ENCODE measurements around the gene MR1. TPM values are rescaled to one million over a fixed set of nuclear protein-coding genes. Genes with fewer than 3 reads are reported as not detected.
"Not testable (repeated sequence)": the region's sequence is repeated elsewhere in the genome, so short reads cannot be mapped to it uniquely, and the experiment has no call there.

Gene MR1
- total RNA-seq, 2 donors from 2014 or later = 19.6 to 30.0 TPM

- H3K27ac ChIP-seq = no peak overlapping the region
- no peaks in the 10 kb centered on the region for H3K4me1 ChIP-seq (ENCODE audit: control insufficient read depth in 1 of 2, low read depth in 2 of 2)
- H3K4me3 ChIP-seq = no peak overlapping the region
- peaks cover 13% of the 10 kb centered on the region for H3K36me3 ChIP-seq
- no peaks in the 10 kb centered on the region for H3K27me3 ChIP-seq (replicated peaks; ENCODE audit: insufficient read depth)
- ATAC-seq (ENCODE audit: insufficient number of reproducible peaks, low FRiP score, low read depth) (no peak), DNase-seq (ENCODE audit: low spot score) (no peak)
- no peaks in the 10 kb centered on the region for H3K9me3 ChIP-seq
- TF ChIP-seq, protein P1, sequence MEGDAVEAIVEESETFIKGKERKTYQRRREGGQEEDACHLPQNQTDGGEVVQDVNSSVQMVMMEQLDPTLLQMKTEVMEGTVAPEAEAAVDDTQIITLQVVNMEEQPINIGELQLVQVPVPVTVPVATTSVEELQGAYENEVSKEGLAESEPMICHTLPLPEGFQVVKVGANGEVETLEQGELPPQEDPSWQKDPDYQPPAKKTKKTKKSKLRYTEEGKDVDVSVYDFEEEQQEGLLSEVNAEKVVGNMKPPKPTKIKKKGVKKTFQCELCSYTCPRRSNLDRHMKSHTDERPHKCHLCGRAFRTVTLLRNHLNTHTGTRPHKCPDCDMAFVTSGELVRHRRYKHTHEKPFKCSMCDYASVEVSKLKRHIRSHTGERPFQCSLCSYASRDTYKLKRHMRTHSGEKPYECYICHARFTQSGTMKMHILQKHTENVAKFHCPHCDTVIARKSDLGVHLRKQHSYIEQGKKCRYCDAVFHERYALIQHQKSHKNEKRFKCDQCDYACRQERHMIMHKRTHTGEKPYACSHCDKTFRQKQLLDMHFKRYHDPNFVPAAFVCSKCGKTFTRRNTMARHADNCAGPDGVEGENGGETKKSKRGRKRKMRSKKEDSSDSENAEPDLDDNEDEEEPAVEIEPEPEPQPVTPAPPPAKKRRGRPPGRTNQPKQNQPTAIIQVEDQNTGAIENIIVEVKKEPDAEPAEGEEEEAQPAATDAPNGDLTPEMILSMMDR (IDR thresholded peaks at IDR 0.05) = no peak
Observed at GRCh38 chr1:181050922-181051321, 17.1 kb downstream of the MR1 start.

DNA sequence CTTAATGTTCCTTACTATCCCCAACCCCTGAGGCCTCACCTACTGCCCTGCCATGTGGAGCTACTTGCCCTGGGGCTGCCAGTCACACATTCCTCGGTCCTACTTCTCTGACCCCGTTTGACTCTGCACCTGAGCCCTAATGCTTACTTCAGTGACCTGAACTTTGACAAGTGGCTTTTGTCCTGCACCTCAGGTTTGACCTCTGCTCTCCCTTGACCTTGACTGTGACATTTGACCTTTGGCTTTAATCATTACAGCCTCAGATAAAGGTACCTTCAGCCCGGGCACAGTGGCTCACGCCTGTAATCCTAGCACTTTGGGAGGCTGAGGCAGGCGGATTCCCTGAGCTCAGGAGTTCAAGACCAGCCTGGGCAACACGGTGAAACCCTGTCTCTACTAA lies 22.8 kb downstream of the MR1 start:
- DNase-seq (ENCODE audit: low spot score) (no peak), ATAC-seq (ENCODE audit: insufficient number of reproducible peaks, low FRiP score, low read depth) (no peak)
- Histone ChIP-seq H3K36me3 (peaks cover 8% of the 10 kb centered on the region), H3K9me3 (no peaks in the 10 kb centered on the region), H3K4me3 (no peak overlapping the region), H3K27ac (peak overlapping the region in 1 of 2 donors; percentile 16), H3K4me1 (ENCODE audit: control insufficient read depth in 1 of 2, low read depth in 2 of 2) (peaks cover 0 to 7% of the 10 kb centered on the region in 2 donors), H3K27me3 (replicated peaks; ENCODE audit: insufficient read depth) (no peaks in the 10 kb centered on the region)
- TF ChIP-seq, protein P1 (IDR thresholded peaks at IDR 0.05) = no peak

- no peaks in the 10 kb centered on the region for H3K9me3 ChIP-seq
- TF ChIP-seq, protein P1 (IDR thresholded peaks at IDR 0.05) = no peak
- ATAC-seq (ENCODE audit: insufficient number of reproducible peaks, low FRiP score, low read depth) (no peak), DNase-seq (ENCODE audit: low spot score) (no peak)
- H3K36me3 ChIP-seq = peaks cover 7% of the 10 kb centered on the region
- H3K4me1 ChIP-seq (ENCODE audit: control insufficient read depth in 1 of 2, low read depth in 2 of 2) = peaks cover 0 to 7% of the 10 kb centered on the region in 2 donors
- no peaks in the 10 kb centered on the region for H3K27me3 ChIP-seq (replicated peaks; ENCODE audit: insufficient read depth)
- H3K4me3 ChIP-seq = no peak overlapping the region
- peak overlapping the region in 1 of 2 donors; percentile 16 for H3K27ac ChIP-seq
Observed at GRCh38 chr1:181057079-181057478, 23.3 kb downstream of the MR1 start.

GRCh38 chr1:181059435-181059834 lies 25.7 kb downstream of the MR1 start:
- H3K4me3 ChIP-seq = no peak overlapping the region
- H3K27ac ChIP-seq = no peak overlapping the region
- H3K9me3 ChIP-seq = no peaks in the 10 kb centered on the region
- no peaks in the 10 kb centered on the region for H3K27me3 ChIP-seq (replicated peaks; ENCODE audit: insufficient read depth)
- no peak for DNase-seq (ENCODE audit: low spot score)
- no peak for ATAC-seq (ENCODE audit: insufficient number of reproducible peaks, low FRiP score, low read depth)
- TF ChIP-seq, protein P1 (IDR thresholded peaks at IDR 0.05) = no peak
- H3K36me3 ChIP-seq = no peaks in the 10 kb centered on the region
- peaks cover 0 to 7% of the 10 kb centered on the region in 2 donors for H3K4me1 ChIP-seq (ENCODE audit: control insufficient read depth in 1 of 2, low read depth in 2 of 2)

- Histone ChIP-seq H3K27ac (no peak overlapping the region), H3K27me3 (replicated peaks; ENCODE audit: insufficient read depth) (no peaks in the 10 kb centered on the region), H3K36me3 (no peaks in the 10 kb centered on the region), H3K4me1 (ENCODE audit: control insufficient read depth in 1 of 2, low read depth in 2 of 2) (peaks cover 0 to 7% of the 10 kb centered on the region in 2 donors), H3K4me3 (no peak overlapping the region), H3K9me3 (no peaks in the 10 kb centered on the region)
- DNase-seq (ENCODE audit: low spot score) (no peak), ATAC-seq (ENCODE audit: insufficient number of reproducible peaks, low FRiP score, low read depth) (no peak)
- TF ChIP-seq, protein P1 (IDR thresholded peaks at IDR 0.05) = no peak
Observed at GRCh38 chr1:181060066-181060465, 26.3 kb downstream of the MR1 start.

GRCh38 chr1:181060947-181061346 lies 27.2 kb downstream of the MR1 start:
- not testable (repeated sequence) for H3K4me1 ChIP-seq (ENCODE audit: control insufficient read depth in 1 of 2, low read depth in 2 of 2); H3K4me3 ChIP-seq; H3K27me3 ChIP-seq (replicated peaks; ENCODE audit: insufficient read depth); ATAC-seq (ENCODE audit: insufficient number of reproducible peaks, low FRiP score, low read depth); H3K36me3 ChIP-seq; H3K27ac ChIP-seq; H3K9me3 ChIP-seq; DNase-seq (ENCODE audit: low spot score)

Measured in thoracic aorta (tissue), 2 donors.